ENCODE data around the gene DENND6A. TPM values are rescaled to one million over a fixed set of nuclear protein-coding genes. Genes with fewer than 3 reads are reported as not detected.
"Not testable (repeated sequence)": the region's sequence is repeated elsewhere in the genome, so short reads cannot be mapped to it uniquely, and the experiment has no call there.

DENND6A gene
- total RNA-seq, 4 donors from 2014 or later: 15.2 to 36.3 (median 24.5) TPM

- H3K27me3 ChIP-seq: no peaks in the 10 kb centered on the region
- no peak for DNase-seq
- no peaks in the 10 kb centered on the region for H3K9me3 ChIP-seq
- no peak overlapping the region for H3K4me3 ChIP-seq
- peak overlapping the region in 2 of 4 donors; percentile 31 to 58 for H3K27ac ChIP-seq
- H3K36me3 ChIP-seq: no peaks in the 10 kb centered on the region
- TF ChIP-seq POLR2A (IDR thresholded peaks at IDR 0.05): no peak
- TF ChIP-seq, protein P1, sequence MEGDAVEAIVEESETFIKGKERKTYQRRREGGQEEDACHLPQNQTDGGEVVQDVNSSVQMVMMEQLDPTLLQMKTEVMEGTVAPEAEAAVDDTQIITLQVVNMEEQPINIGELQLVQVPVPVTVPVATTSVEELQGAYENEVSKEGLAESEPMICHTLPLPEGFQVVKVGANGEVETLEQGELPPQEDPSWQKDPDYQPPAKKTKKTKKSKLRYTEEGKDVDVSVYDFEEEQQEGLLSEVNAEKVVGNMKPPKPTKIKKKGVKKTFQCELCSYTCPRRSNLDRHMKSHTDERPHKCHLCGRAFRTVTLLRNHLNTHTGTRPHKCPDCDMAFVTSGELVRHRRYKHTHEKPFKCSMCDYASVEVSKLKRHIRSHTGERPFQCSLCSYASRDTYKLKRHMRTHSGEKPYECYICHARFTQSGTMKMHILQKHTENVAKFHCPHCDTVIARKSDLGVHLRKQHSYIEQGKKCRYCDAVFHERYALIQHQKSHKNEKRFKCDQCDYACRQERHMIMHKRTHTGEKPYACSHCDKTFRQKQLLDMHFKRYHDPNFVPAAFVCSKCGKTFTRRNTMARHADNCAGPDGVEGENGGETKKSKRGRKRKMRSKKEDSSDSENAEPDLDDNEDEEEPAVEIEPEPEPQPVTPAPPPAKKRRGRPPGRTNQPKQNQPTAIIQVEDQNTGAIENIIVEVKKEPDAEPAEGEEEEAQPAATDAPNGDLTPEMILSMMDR (IDR thresholded peaks at IDR 0.05): no peak
- H3K4me1 ChIP-seq: no peaks in the 10 kb centered on the region
Observed at GRCh38 chr3:57706462-57706861, 13.6 kb upstream of the DENND6A start.

DNA sequence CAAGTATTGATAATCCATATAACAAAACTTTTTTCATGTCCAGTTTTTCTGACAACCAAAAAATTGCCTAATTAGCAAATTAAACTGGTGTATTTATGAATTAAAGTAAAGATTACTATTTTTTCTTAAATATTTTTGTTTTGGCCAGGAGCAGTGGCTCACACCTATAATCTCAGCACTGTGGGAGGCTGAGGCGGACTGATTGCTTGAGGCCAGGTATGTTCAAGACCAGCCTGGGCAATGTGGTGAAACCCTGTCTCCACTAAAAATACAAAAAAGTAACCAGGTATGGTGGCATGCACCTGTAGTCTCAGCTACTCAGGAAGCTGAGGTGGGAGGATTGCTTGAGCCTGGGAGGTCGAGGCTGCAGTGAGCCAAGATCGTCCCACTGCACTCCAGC lies 12.5 kb upstream of the DENND6A start:
- H3K9me3 ChIP-seq, H3K36me3 ChIP-seq, DNase-seq, H3K27me3 ChIP-seq, H3K4me1 ChIP-seq, H3K4me3 ChIP-seq: not testable (repeated sequence)
- peak overlapping the region in 1 of 4 donors; percentile 31 for H3K27ac ChIP-seq

DNA sequence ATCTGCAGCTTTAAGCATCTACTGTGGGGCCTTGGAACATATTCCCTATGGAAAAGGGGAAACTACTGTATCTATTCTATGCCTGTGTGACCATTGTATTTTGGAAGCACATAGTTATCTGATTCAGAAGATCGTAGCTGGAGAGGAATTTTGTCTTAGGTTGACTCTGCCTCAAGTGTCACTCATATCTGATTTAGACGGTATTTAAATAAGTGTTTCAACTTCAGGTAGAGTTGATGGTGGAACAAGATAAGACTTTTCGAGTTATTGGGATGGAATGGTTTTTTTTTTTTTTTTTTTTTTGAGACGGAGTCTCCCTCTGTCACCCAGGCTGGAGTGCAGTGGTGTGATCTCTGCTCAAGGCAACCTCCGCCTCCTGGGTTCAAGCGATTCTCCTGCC lies 8.9 kb upstream of the DENND6A start:
- H3K4me3 ChIP-seq: no peak overlapping the region
- DNase-seq: no peak
- TF ChIP-seq, protein P1 (IDR thresholded peaks at IDR 0.05): no peak
- TF ChIP-seq POLR2A (IDR thresholded peaks at IDR 0.05): no peak
- no peaks in the 10 kb centered on the region for H3K9me3 ChIP-seq
- H3K36me3 ChIP-seq: no peaks in the 10 kb centered on the region
- no peak overlapping the region for H3K27ac ChIP-seq
- no peaks in the 10 kb centered on the region for H3K4me1 ChIP-seq
- H3K27me3 ChIP-seq: no peaks in the 10 kb centered on the region

- Histone ChIP-seq H3K27ac (no peak overlapping the region), H3K4me3 (no peak overlapping the region), H3K36me3 (no peaks in the 10 kb centered on the region), H3K9me3 (no peaks in the 10 kb centered on the region), H3K27me3 (no peaks in the 10 kb centered on the region), H3K4me1 (no peaks in the 10 kb centered on the region)
- no peak for DNase-seq
- TF ChIP-seq, protein P1 (IDR thresholded peaks at IDR 0.05): no peak
- TF ChIP-seq POLR2A (IDR thresholded peaks at IDR 0.05): no peak
Observed at GRCh38 chr3:57700737-57701136, 7.9 kb upstream of the DENND6A start.

GRCh38 chr3:57699591-57699990 lies 6.7 kb upstream of the DENND6A start:
- Histone ChIP-seq H3K4me1 (no peaks in the 10 kb centered on the region), H3K36me3 (no peaks in the 10 kb centered on the region), H3K4me3 (no peak overlapping the region), H3K9me3 (no peaks in the 10 kb centered on the region), H3K27me3 (no peaks in the 10 kb centered on the region), H3K27ac (no peak overlapping the region)
- TF ChIP-seq POLR2A (IDR thresholded peaks at IDR 0.05): no peak
- TF ChIP-seq, protein P1 (IDR thresholded peaks at IDR 0.05): no peak
- no peak for DNase-seq

DNA sequence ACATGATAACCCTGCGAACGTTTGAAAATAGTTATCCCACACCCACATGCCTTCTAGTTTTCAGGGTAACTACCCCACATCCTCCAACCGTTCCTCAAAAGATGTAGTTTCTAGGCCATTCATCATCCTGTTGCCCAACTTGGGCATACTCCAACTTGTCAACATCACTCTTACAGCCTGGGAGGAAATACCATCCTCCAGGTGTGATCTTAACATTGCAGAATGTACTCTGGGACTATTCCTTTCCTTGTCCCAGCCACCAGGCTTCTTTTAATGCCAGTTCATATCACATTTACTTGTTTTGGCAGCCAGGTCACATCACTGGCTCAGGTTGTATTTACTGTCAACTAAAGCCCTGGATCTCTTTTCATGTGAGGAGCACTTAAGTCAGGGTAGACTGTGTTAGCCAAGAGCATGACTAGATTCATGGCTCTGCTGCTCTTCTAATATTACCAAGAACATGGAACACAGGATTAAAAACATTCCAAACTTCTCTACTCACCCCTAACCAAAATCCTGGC lies 4.0 kb upstream of the DENND6A start:
- H3K4me3 ChIP-seq: no peak overlapping the region
- TF ChIP-seq, protein P1 (IDR thresholded peaks at IDR 0.05): no peak
- no peak for TF ChIP-seq POLR2A (IDR thresholded peaks at IDR 0.05)
- no peaks in the 10 kb centered on the region for H3K27me3 ChIP-seq
- H3K4me1 ChIP-seq: no peaks in the 10 kb centered on the region
- no peak overlapping the region for H3K27ac ChIP-seq
- no peaks in the 10 kb centered on the region for H3K9me3 ChIP-seq
- no peaks in the 10 kb centered on the region for H3K36me3 ChIP-seq
- DNase-seq: no peak

Measured in Peyer's patch (tissue), 4 donors.